ENCODE results near the gene DNAH12.

Gene DNAH12

DNA sequence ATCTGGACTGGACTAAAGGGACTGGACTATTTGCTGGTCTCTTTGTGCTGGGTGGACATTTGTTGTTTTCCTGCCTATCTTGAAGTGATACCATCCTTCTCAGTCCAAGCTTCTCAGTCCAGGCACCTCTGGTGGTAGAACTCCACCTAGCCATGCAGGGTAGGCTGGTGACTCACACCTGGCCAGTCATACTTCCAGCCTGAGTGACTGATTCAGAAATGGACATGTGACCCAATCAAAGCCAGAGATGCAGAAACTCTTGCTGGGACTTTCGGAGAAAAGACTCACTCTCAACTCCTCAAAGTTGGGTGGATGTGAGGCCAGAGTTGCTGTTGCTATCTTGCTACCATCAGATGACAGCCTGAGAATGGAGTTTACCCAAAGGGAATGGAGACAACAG lies 246.1 kb downstream of the DNAH12 start:
- no peak for DNase-seq

DNA sequence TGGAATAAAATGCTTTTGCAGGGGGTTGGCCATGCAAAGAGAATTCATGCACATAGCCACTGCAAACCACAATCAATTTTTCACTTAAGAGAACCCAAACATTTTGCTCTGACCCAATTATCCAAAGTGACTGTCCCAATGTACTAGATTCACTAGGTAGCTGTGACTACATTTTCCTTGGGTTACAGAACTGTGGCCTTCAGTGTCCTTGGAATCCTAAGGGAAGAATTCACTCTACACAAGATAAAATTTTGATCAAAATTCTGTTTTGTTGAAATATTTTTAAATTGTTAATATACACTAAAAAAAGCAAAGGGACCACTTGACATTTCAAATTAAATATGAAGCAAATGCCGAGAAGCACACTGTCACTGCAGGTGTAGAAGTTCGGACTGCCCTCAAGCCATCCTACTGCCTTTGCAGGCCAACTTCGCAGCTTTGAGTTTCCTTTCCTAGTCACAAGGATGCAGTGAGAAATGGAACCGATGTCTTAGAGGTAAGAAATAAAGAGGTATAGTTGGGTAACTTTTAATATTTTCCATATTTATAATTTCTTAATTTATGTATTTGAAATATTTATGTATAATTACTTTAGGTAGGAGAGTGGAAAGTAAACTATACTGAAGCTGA lies 251.1 kb downstream of the DNAH12 start:
- DNase-seq: no peak

- no peak for DNase-seq
Measured at GRCh38 chr3:57292159-57292896, 251.8 kb downstream of the DNAH12 start, which contains the start of gene ASB14. ASB14 (minus strand) TSS chr3:57292685; CDS start chr3:57292033, 652 bp downstream.

DNA sequence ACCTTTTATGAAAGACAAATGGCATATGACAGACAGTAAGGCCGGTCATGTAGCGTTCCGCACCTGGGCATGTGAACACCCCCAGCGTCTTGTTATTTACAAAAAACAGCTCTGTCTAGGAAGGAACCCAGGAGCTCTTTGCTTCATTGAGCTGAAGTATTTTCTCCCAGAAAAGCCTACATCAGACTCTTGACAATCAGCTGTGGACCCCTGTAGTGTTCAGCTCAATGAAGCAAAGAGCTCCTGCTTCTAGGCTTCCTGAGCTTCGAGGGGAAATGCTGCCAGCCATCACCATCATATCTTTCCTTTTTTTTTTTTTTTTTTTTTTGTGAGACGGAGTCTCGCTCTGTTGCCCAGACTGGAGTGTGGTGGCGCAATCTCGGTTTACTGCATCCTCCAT lies 255.7 kb downstream of the DNAH12 start:
- no peak for DNase-seq

GRCh38 chr3:57287205-57287604 lies 256.9 kb downstream of the DNAH12 start:
- no peak for DNase-seq

DNA sequence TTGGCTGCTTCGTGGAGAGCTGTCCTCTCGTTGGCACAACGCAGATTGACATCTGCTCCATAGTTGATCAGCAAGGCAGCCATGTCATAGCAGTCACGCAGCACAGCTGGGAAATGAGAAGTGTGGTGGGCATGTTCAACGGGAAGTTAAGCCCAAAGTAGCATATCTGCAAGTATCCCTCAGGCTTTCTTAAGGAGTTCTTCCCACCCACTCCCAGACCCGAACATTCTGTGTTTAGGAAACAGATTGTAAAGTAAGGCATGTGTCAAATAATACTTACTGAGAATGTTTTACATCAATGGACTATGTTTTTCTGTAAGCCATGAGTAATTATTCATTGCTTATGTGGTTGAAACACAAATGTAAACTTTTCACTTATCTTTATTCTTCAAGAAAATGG lies 260.8 kb downstream of the DNAH12 start:
- DNase-seq: no peak

- no peak for DNase-seq
Measured at GRCh38 chr3:57281715-57282114, 262.4 kb downstream of the DNAH12 start.

DNA sequence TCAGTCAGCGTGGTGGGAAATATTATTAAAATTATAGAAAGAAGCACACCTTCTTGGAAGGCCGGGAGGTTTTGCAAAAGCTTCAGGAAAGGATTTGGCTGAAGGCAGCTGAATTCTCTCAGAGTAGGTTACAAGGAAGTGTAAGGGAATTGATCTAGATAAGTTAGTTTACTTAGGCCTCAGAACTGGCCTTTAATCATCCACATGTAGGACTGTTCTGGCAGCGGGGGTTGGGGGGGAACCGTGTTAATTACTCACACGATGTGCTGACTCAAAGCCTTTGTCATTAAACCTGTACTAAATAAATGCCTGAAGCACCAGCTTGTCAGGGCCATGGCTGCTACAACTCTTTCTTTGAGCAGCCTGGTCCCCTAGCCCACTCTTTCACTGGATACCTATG lies 264.5 kb downstream of the DNAH12 start:
- DNase-seq: no peak

GRCh38 chr3:57278237-57278636 lies 265.9 kb downstream of the DNAH12 start:
- DNase-seq: no peak

GRCh38 chr3:57275393-57275792 lies 268.8 kb downstream of the DNAH12 start:
- DNase-seq: no peak

DNA sequence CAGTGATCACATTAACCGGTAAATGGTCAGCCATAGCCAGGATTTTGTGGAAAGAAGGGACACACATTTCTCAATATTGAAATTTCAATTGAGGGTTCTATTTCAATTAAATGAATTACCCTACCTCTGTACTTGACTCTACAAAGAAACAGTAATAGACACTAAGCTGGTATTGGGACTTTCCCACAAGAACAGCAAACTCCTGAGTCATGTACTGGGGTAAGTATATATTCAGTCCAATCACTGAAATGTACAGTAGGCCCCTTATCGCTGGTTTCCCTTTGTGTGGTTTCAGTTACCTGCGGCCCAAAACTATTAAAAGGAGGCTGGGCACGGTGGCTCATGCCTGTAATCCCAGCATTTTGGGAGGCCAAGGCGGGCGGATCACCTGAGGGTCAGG lies 269.3 kb downstream of the DNAH12 start:
- no peak for DNase-seq

- DNase-seq: no peak
Measured at GRCh38 chr3:57268416-57268815, 275.7 kb downstream of the DNAH12 start.

DNA sequence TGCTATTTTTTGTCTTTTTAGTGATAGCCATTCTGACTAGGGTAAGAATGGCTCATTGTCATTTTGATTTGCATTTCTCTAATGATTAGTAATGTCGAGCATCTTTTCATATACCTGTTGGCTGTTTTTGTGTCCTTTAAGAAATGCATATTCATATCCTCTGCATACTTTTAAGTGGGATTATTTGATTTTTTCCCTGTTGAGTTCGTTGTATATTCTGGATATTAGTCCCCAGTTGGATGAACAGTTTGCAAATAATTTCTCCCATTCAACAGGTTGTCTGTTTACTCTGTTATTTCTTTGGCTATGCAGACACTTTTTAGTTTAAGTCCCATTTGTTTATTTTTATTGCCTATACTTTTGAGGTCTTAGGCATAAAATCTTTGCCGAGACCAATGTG lies 282.2 kb downstream of the DNAH12 start:
- DNase-seq: no peak

DNA sequence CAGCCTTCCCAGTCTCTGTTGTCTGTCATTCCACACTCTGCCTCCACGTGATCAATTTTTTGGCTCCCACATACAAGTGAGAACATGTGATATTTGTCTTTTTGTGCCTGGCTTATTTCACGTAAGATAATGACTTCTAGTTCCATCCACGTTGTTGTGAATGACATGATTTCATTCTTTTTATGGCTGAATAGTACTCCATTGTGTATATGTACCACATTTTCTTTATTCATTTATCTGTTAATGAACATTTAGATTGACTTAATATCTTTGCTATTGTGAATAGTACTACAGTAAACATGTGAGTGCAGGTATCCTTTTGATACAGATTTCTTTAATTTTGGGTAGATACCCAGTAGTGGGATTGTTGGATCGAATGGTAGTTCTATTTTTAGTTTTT lies 283.0 kb downstream of the DNAH12 start:
- no peak for DNase-seq

DNA sequence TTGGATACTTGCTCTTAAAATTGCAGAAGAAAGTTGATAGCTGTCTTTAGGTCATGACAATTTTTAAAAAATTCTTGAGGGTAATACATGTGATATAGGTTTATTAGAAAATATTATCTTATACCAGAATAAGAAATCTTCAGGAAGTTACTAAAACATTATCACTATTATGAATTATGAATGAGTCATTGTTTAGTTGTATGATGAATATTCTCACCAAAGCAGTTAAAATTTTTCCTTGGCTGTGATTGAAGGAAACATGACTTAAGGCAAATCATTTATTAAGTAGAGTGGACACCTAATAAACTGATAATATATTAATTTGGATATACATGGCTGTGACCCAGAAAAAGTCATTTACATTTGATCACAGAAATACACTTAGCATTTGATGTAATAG lies 286.5 kb downstream of the DNAH12 start:
- no peak for DNase-seq

DNA sequence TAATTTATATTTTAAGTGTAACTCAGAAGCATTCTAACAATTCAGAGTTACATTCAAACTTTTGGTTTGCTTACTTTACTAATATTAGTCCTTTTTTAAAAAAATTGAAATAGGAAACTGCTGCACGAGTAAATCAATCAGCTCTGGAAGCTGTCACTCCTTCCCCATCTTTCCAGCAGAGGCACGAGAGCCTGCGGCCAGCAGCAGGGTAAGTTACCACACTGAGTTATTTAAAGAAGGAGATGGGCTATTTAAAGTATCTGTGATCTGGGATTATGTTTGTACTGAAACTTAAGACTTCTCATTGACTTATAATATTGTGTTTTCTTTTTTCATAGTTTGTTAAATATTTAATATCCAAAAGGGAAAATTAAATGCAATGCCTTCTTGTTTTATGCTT lies 287.3 kb downstream of the DNAH12 start:
- no peak for DNase-seq

GRCh38 chr3:57252404-57252803 lies 291.7 kb downstream of the DNAH12 start:
- DNase-seq: no peak

- no peak for DNase-seq
Measured at GRCh38 chr3:57244946-57245345, 299.2 kb downstream of the DNAH12 start.

Measured in right forelimb (tissue), 1 donor.